HepG2 (cell line): ENCODE measurements around the gene PEX11G. TPM values are rescaled to one million over a fixed set of nuclear protein-coding genes. Genes with fewer than 3 reads are reported as not detected.

ENCODE experiments used
- FOXJ3 ChIP-seq: sonication (generic); formaldehyde crosslinking; IDR thresholded peaks from 2 replicates; pipeline ENCODE4 v1.4.0; 2020; ENCODE audit warnings: missing genetic modification reagents, mild to moderate bottlenecking, borderline replicate concordance
- GATAD2A ChIP-seq: IDR thresholded peaks from 2 replicates; pipeline ENCODE4 v1.6.1; 2016
- HNF4A ChIP-seq: sonication (generic); formaldehyde crosslinking; IDR thresholded peaks from 2 replicates; pipeline ENCODE4 v1.4.0; 2020; ENCODE audit warnings: missing genetic modification reagents
- KAT7 ChIP-seq: IDR thresholded peaks from 2 replicates; pipeline ENCODE4 v1.6.1; 2018; ENCODE audit warnings: borderline replicate concordance, missing compliant biosample characterization
- NFKBIZ ChIP-seq: IDR thresholded peaks from 2 replicates; pipeline ENCODE4 v1.6.1; 2018; ENCODE audit warnings: missing genetic modification reagents, missing compliant biosample characterization
- RARA ChIP-seq: IDR thresholded peaks from 2 replicates; pipeline ENCODE4 v1.6.1; 2016; ENCODE audit warnings: missing genetic modification reagents, missing compliant biosample characterization
- TBX2 ChIP-seq: sonication (generic); formaldehyde crosslinking; IDR thresholded peaks from 2 replicates; pipeline ENCODE4 v1.5.0; 2020; ENCODE audit warnings: missing genetic modification reagents, mild to moderate bottlenecking, borderline replicate concordance
- THAP11 ChIP-seq: IDR thresholded peaks from 2 replicates; pipeline ENCODE4 v1.6.1; 2016; ENCODE audit warnings: missing biosample characterization, missing genetic modification reagents
- ZBTB38 ChIP-seq: sonication (generic); formaldehyde crosslinking; IDR thresholded peaks from 2 replicates; pipeline ENCODE4 v1.5.1; 2020; ENCODE audit warnings: mild to moderate bottlenecking, missing genetic modification reagents
- ZBTB7B ChIP-seq: sonication (generic); formaldehyde crosslinking; IDR thresholded peaks from 2 replicates; pipeline ENCODE4 v1.4.0; 2020; ENCODE audit warnings: missing genetic modification reagents
- ZNF224 ChIP-seq: sonication (generic); formaldehyde crosslinking; IDR thresholded peaks from 2 replicates; pipeline ENCODE4 v1.5.0; 2020; ENCODE audit warnings: mild to moderate bottlenecking, missing genetic modification reagents
- ZNF253 ChIP-seq: sonication (generic); formaldehyde crosslinking; IDR thresholded peaks from 2 replicates; pipeline ENCODE4 v1.8.0; 2022; ENCODE audit warnings: mild to moderate bottlenecking, missing genetic modification reagents, borderline replicate concordance
- ZNF3 ChIP-seq: IDR thresholded peaks from 2 replicates; pipeline ENCODE4 v1.7.0; 2017; ENCODE audit warnings: inconsistent platforms
- ZNF484 ChIP-seq: sonication (generic); formaldehyde crosslinking; IDR thresholded peaks from 2 replicates; pipeline ENCODE4 v1.5.1; 2020; ENCODE audit warnings: mild to moderate bottlenecking, low read depth, missing genetic modification reagents, borderline replicate concordance
- ZNF556 ChIP-seq: sonication (generic); formaldehyde crosslinking; IDR thresholded peaks from 2 replicates; pipeline ENCODE4 v1.4.0; 2020; ENCODE audit warnings: mild to moderate bottlenecking, missing genetic modification reagents, borderline replicate concordance
- ZNF83 ChIP-seq: sonication (generic); formaldehyde crosslinking; IDR thresholded peaks from 2 replicates; pipeline ENCODE4 v1.4.0; 2020; ENCODE audit warnings: missing genetic modification reagents, mild to moderate bottlenecking, borderline replicate concordance
- polyA plus RNA-seq, 8 experiments: library from polyadenylated mRNA; depleted of rRNA in 3 of 8; stranded (reverse) in 7 of 8; unstranded in 1 of 8; fragments of >200 nt; fragmentation: Illumina TruSeq in 4 of 8; extraction: Trizol in 4 of 8; gene quantifications; 2 replicates each; pipeline versions ENCODE4 v1.2.1 to v1.2.3, GENCODE V29; 2011 to 2016; ENCODE audit warnings: low read depth in 4 of 8, missing spikeins in 1 of 8, mixed read lengths in 1 of 8; ENCODE audit not compliant: insufficient read depth in 1 of 8
- total RNA-seq, 5 experiments: library from RNA; depleted of rRNA; stranded (reverse); fragments of >200 nt; fragmentation: Illumina TruSeq; extraction: Trizol; gene quantifications; 2 replicates each; pipeline ENCODE4 v1.2.3, GENCODE V29; 2016; ENCODE audit warnings: low read depth in 1 of 5
- TF ChIP-seq, protein P1 (sequence below): sonication (generic); formaldehyde crosslinking; IDR thresholded peaks from 2 replicates; pipeline ENCODE4 v1.4.0; 2020; ENCODE audit warnings: mild to moderate bottlenecking, missing genetic modification reagents
- TF ChIP-seq, protein P2 (sequence below): sonication (generic); formaldehyde crosslinking; IDR thresholded peaks from 2 replicates; pipeline ENCODE4 v1.9.0; 2021; ENCODE audit warnings: missing genetic modification reagents, borderline replicate concordance
- TF ChIP-seq, protein P3 (sequence below), 2 experiments: sonication (generic) in 1 of 2; formaldehyde crosslinking in 1 of 2; IDR thresholded peaks; 2 replicates each; pipeline versions ENCODE4 v1.6.1 to v1.9.0; 2014 to 2022; ENCODE audit warnings: antibody characterized with exemption in 1 of 2, borderline replicate concordance in 1 of 2, inconsistent platforms in 1 of 2, low read depth in 1 of 2, missing genetic modification reagents in 1 of 2
- TF ChIP-seq, protein P4 (sequence below): sonication (generic); formaldehyde crosslinking; IDR thresholded peaks from 2 replicates; pipeline ENCODE4 v1.4.0; 2020; ENCODE audit warnings: missing genetic modification reagents

PEX11G gene
- total and polyA plus RNA-seq, 2 of the 13 experiments (the other 11 are each of a cell fraction or from before 2014, with no cell fraction given) = not detected

DNA sequence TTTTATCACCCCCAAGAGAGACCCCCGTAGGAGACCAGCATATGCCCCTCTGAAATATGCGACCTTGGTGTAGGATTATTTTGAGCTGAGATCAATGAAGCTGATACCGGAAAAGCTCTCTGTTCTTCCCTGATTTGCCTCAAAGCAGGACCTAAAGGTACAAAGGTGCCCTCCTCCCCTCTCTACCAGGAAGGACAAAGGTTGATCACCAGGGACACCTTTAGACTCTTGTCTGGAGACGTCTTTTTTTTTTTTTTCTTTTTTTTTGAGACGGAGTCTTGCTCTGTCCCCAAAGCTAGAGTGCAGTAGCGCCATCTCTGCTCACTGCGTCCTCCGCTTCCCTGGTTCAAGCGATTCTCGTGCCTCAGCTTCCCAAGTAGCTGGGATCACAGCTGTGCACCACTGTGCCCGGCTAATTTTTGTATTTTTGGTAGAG lies 792 bp upstream of the PEX11G start (continued):
- TF ChIP-seq, protein P1, sequence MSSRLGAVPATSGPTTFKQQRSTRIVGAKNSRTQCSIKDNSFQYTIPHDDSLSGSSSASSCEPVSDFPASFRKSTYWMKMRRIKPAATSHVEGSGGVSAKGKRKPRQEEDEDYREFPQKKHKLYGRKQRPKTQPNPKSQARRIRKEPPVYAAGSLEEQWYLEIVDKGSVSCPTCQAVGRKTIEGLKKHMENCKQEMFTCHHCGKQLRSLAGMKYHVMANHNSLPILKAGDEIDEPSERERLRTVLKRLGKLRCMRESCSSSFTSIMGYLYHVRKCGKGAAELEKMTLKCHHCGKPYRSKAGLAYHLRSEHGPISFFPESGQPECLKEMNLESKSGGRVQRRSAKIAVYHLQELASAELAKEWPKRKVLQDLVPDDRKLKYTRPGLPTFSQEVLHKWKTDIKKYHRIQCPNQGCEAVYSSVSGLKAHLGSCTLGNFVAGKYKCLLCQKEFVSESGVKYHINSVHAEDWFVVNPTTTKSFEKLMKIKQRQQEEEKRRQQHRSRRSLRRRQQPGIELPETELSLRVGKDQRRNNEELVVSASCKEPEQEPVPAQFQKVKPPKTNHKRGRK = no peak
- TF ChIP-seq ZBTB38 (CRISPR knock-in tag) = peak; percentile 69; the same call in 1 of the 2 replicates
- no peak for TF ChIP-seq ZNF83 (CRISPR knock-in tag)
- no peak for TF ChIP-seq ZNF484 (CRISPR knock-in tag)
- peak; percentile 15; the same call in 1 of the 2 replicates for TF ChIP-seq TBX2
- peak; percentile 75 for TF ChIP-seq HNF4A
- no peak for TF ChIP-seq ZNF3
- no peak for TF ChIP-seq ZNF253 (CRISPR knock-in tag)
- TF ChIP-seq, protein P2, sequence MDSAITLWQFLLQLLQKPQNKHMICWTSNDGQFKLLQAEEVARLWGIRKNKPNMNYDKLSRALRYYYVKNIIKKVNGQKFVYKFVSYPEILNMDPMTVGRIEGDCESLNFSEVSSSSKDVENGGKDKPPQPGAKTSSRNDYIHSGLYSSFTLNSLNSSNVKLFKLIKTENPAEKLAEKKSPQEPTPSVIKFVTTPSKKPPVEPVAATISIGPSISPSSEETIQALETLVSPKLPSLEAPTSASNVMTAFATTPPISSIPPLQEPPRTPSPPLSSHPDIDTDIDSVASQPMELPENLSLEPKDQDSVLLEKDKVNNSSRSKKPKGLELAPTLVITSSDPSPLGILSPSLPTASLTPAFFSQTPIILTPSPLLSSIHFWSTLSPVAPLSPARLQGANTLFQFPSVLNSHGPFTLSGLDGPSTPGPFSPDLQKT = no peak
- TF ChIP-seq FOXJ3 (CRISPR knock-in tag) = peak; percentile 27; the same call in 1 of the 2 replicates
- no peak for TF ChIP-seq KAT7 (CRISPR knock-in tag)
- 0 out of 2 replicates have a peak, but pooled peaks have one; percentile 31 for TF ChIP-seq RARA
- TF ChIP-seq ZNF224 (CRISPR knock-in tag) = no peak
- 0 out of 2 replicates have a peak, but pooled peaks have one; percentile 40 for TF ChIP-seq ZNF556 (CRISPR knock-in tag)
- TF ChIP-seq NFKBIZ (CRISPR knock-in tag) = no peak
- TF ChIP-seq ZBTB7B = peak; percentile 85
- TF ChIP-seq THAP11 (CRISPR knock-in tag) = 0 out of 2 replicates have a peak, but pooled peaks have one; percentile 13
- TF ChIP-seq, protein P3, sequence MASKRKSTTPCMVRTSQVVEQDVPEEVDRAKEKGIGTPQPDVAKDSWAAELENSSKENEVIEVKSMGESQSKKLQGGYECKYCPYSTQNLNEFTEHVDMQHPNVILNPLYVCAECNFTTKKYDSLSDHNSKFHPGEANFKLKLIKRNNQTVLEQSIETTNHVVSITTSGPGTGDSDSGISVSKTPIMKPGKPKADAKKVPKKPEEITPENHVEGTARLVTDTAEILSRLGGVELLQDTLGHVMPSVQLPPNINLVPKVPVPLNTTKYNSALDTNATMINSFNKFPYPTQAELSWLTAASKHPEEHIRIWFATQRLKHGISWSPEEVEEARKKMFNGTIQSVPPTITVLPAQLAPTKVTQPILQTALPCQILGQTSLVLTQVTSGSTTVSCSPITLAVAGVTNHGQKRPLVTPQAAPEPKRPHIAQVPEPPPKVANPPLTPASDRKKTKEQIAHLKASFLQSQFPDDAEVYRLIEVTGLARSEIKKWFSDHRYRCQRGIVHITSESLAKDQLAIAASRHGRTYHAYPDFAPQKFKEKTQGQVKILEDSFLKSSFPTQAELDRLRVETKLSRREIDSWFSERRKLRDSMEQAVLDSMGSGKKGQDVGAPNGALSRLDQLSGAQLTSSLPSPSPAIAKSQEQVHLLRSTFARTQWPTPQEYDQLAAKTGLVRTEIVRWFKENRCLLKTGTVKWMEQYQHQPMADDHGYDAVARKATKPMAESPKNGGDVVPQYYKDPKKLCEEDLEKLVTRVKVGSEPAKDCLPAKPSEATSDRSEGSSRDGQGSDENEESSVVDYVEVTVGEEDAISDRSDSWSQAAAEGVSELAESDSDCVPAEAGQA (IDR thresholded peaks at IDR 0.05; ENCODE audit: low read depth) = no peak
- TF ChIP-seq, protein P3 (CRISPR knock-in tag; IDR thresholded peaks at IDR 0.05; ENCODE audit: borderline replicate concordance) = no peak
- TF ChIP-seq, protein P4, sequence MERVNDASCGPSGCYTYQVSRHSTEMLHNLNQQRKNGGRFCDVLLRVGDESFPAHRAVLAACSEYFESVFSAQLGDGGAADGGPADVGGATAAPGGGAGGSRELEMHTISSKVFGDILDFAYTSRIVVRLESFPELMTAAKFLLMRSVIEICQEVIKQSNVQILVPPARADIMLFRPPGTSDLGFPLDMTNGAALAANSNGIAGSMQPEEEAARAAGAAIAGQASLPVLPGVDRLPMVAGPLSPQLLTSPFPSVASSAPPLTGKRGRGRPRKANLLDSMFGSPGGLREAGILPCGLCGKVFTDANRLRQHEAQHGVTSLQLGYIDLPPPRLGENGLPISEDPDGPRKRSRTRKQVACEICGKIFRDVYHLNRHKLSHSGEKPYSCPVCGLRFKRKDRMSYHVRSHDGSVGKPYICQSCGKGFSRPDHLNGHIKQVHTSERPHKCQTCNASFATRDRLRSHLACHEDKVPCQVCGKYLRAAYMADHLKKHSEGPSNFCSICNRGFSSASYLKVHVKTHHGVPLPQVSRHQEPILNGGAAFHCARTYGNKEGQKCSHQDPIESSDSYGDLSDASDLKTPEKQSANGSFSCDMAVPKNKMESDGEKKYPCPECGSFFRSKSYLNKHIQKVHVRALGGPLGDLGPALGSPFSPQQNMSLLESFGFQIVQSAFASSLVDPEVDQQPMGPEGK (CRISPR knock-in tag) = 0 out of 2 replicates have a peak, but pooled peaks have one; percentile 11
- peak; percentile 60 for TF ChIP-seq GATAD2A (CRISPR knock-in tag)
